Iris pigment epithelial cell (primary cell): ENCODE results near the gene ZCCHC10.
"Not testable (repeated sequence)": the region's sequence is repeated elsewhere in the genome, so short reads cannot be mapped to it uniquely, and the experiment has no call there.

Experiments
- DNase-seq: peaks from one replicate; pipeline ENCODE4 v3.0.0-alpha.2; 2011; ENCODE audit warnings: low read depth

Gene ZCCHC10

GRCh38 chr5:133041910-133042309 lies 15.6 kb upstream of the ZCCHC10 start:
- DNase-seq = peak; percentile 47

GRCh38 chr5:133041157-133041784 lies 14.9 kb upstream of the ZCCHC10 start:
- DNase-seq = no peak

GRCh38 chr5:133036677-133037076 lies 10.3 kb upstream of the ZCCHC10 start:
- not testable (repeated sequence) for DNase-seq

GRCh38 chr5:133035224-133035623 lies 8.9 kb upstream of the ZCCHC10 start:
- DNase-seq = no peak

- no peak for DNase-seq
Observed at GRCh38 chr5:133034064-133034463, 7.7 kb upstream of the ZCCHC10 start.

GRCh38 chr5:133032852-133033742 lies 6.7 kb upstream of the ZCCHC10 start:
- peak; percentile 33 for DNase-seq

- DNase-seq = no peak
Observed at GRCh38 chr5:133030343-133031005, 4.1 kb upstream of the ZCCHC10 start.

GRCh38 chr5:133029416-133029815 lies 3.1 kb upstream of the ZCCHC10 start:
- no peak for DNase-seq

GRCh38 chr5:133026664-133027153 lies 360 bp upstream of the ZCCHC10 start:
- no peak for DNase-seq

- DNase-seq = not testable (repeated sequence)
Observed at GRCh38 chr5:133019471-133019870, 6.9 kb downstream of the ZCCHC10 start.

- no peak for DNase-seq
Observed at GRCh38 chr5:133017964-133018363, 8.4 kb downstream of the ZCCHC10 start.

- no peak for DNase-seq
Observed at GRCh38 chr5:133015466-133015865, 10.9 kb downstream of the ZCCHC10 start.

- not testable (repeated sequence) for DNase-seq
Observed at GRCh38 chr5:133008455-133008854, 17.9 kb downstream of the ZCCHC10 start.

GRCh38 chr5:133006653-133007052 lies 19.7 kb downstream of the ZCCHC10 start:
- peak; percentile 55 for DNase-seq

- DNase-seq = peak; percentile 4
Observed at GRCh38 chr5:132999246-132999645, 27.1 kb downstream of the ZCCHC10 start.

GRCh38 chr5:132998556-132998955 lies 27.8 kb downstream of the ZCCHC10 start:
- no peak for DNase-seq

GRCh38 chr5:132996307-132996706 lies 30.0 kb downstream of the ZCCHC10 start:
- DNase-seq = no peak

GRCh38 chr5:132987531-132988408 lies 38.6 kb downstream of the ZCCHC10 start:
- DNase-seq = no peak

GRCh38 chr5:132982971-132983370 lies 43.4 kb downstream of the ZCCHC10 start:
- not testable (repeated sequence) for DNase-seq

- no peak for DNase-seq
Observed at GRCh38 chr5:132981288-132981687, 45.1 kb downstream of the ZCCHC10 start.

GRCh38 chr5:132979976-132980375 lies 46.4 kb downstream of the ZCCHC10 start:
- DNase-seq = no peak
